NT2/D1 (cell line): ENCODE data around the gene SERTAD1.

ENCODE experiments used
- SUZ12 ChIP-seq: IDR thresholded peaks from 2 replicates; pipeline ENCODE4 v1.6.1; 2011; ENCODE audit not compliant: insufficient read length, insufficient read depth; ENCODE audit errors: extremely low read depth
- ZNF274 ChIP-seq: IDR thresholded peaks from 2 replicates; pipeline ENCODE4 v1.6.1; 2011; ENCODE audit warnings: mild to moderate bottlenecking, low read depth, low read length

- TF ChIP-seq SUZ12 (no peak), ZNF274 (no peak)
These were observed at the start of gene SERTAD1 for GRCh38 chr19:40425450-40426287.
